Natural killer cell (primary cell): ENCODE data around the gene ZFAND2B. TPM values are rescaled to one million over a fixed set of nuclear protein-coding genes. Genes with fewer than 3 reads are reported as not detected.
A peak's percentile ranks its signal among the peaks of the same experiment; 100 is the strongest.

Experiments
- ATAC-seq, 3 donors: fragments of 150-1000 bp in 2 of 3; fragments of 200-7000 bp in 1 of 3; cut with Tn5 transposase; 1 replicate in 1 of 3; 2 replicates in 2 of 3; pipeline ENCODE4 v1.10.0; 2021; ENCODE audit warnings: mild to moderate bottlenecking in 2 of 3, moderate library complexity in 2 of 3
- DNase-seq, 2 donors: peaks; one replicate each; pipeline versions ENCODE4 v3.0.0 to v3.0.0-alpha.2; 2013 to 2021; ENCODE audit warnings: mixed read lengths in 1 of 2
- H3K27ac ChIP-seq: one replicate; pipeline ENCODE4 v1.5.1; 2013; ENCODE audit warnings: mild to moderate bottlenecking, low read length
- H3K27me3 ChIP-seq: one replicate; pipeline ENCODE4 v1.6.1; 2013; ENCODE audit warnings: low read length; ENCODE audit not compliant: control insufficient read depth, insufficient read depth
- H3K36me3 ChIP-seq: one replicate; pipeline ENCODE4 v1.6.1; 2013; ENCODE audit warnings: low read length; ENCODE audit not compliant: control insufficient read depth, insufficient read depth
- H3K4me1 ChIP-seq: one replicate; pipeline ENCODE4 v1.6.1; 2013; ENCODE audit warnings: low read length; ENCODE audit not compliant: control insufficient read depth, insufficient read depth
- H3K4me3 ChIP-seq: one replicate; pipeline ENCODE4 v1.5.1; 2013; ENCODE audit warnings: low read length
- H3K9me3 ChIP-seq: one replicate; pipeline ENCODE4 v1.6.1; 2013; ENCODE audit warnings: low read length; ENCODE audit not compliant: control insufficient read depth, insufficient read depth
- H3K27ac Mint-ChIP-seq, 2 donors: one replicate each; pipeline ENCODE4 v1.8.0; 2022; ENCODE audit warnings: mild to moderate bottlenecking in 2 of 2, mixed read lengths in 2 of 2, moderate library complexity in 1 of 2
- H3K27me3 Mint-ChIP-seq, 2 donors: one replicate each; pipeline ENCODE4 v1.8.0; 2022; ENCODE audit warnings: low read depth in 2 of 2, mixed read lengths in 2 of 2
- H3K36me3 Mint-ChIP-seq: one replicate; pipeline ENCODE4 v1.8.0; 2022; ENCODE audit warnings: mixed read lengths
- H3K4me1 Mint-ChIP-seq, 2 donors: one replicate each; pipeline ENCODE4 v1.8.0; 2022; ENCODE audit warnings: mixed read lengths in 2 of 2
- H3K4me3 Mint-ChIP-seq: one replicate; pipeline ENCODE4 v1.8.0; 2022; ENCODE audit warnings: mild to moderate bottlenecking, moderate library complexity, mixed read lengths
- H3K9me3 Mint-ChIP-seq, 2 donors: one replicate each; pipeline ENCODE4 v1.8.0; 2022; ENCODE audit warnings: mixed read lengths in 2 of 2
- WGBS: methylation state at CpG from one replicate; pipeline ENCODE4 v1.1.7; 2013; ENCODE audit warnings: missing lambda C conversion rate; ENCODE audit not compliant: insufficient coverage; 5-methylcytosine and 5-hydroxymethylcytosine counted together
- intact Hi-C: fragments of 100-400 bp; cut with micrococcal nuclease; formaldehyde crosslinking; loops from one replicate; pipeline ENCODE4 v1.14.2; 2022
- total RNA-seq, 4 donors: library from RNA; stranded (reverse); fragments of 120-200 nt in 1 of 4; gene quantifications; one replicate each; pipeline versions ENCODE4 v1.2.3 to v1.2.4, GENCODE V29; 2013 to 2022
- TF ChIP-seq, protein P1 (sequence below): fragments of 200-600 bp; IDR thresholded peaks from one replicate; pipeline ENCODE4 v1.8.0; 2022; ENCODE audit warnings: antibody characterized with exemption

Gene ZFAND2B
- total RNA-seq, 3 donors from 2014 or later (not counting 1 experiment from before 2014, with no cell fraction given): 67.6 to 84.0 (median 83.4) TPM

DNA sequence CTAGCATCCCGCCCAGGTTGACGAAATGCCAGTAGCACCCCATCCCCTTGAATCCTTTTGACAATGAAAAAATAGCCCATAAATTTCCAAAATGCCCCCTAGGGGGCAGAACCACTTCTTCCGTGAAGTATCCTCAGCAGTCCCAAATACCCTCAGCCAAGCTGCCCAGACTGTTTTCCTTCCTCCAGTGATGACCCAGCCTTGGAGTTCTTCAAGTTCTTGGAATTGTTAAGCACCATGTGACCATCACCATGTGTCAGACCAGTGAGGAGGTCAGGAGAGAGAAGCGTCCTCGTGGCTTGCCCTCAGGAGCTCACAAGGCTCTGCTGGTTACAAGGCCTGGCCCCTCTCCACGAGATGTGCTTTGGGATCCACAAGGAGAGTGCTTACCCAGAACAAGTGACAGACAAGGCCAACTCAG, 35.3 kb upstream of the ZFAND2B start:
- Mint-ChIP-seq H3K4me1 (peaks cover 24 to 37% of the 10 kb centered on the region in 2 donors), H3K9me3 (no peaks in the 10 kb centered on the region), H3K36me3 (peaks cover 9% of the 10 kb centered on the region), H3K4me3 (no peak overlapping the region), H3K27me3 (no peaks in the 10 kb centered on the region), H3K27ac (peak overlapping the region; percentile 51 to 63)
- Histone ChIP-seq H3K4me3 (no peak overlapping the region), H3K36me3 (peaks cover 36% of the 10 kb centered on the region), H3K27me3 (no peaks in the 10 kb centered on the region), H3K27ac (peak overlapping the region; percentile 11), H3K4me1 (peaks cover 18% of the 10 kb centered on the region), H3K9me3 (no peaks in the 10 kb centered on the region)
- DNase-seq: peak in 1 of 2 donors; percentile 71
- 75% methylated on average over 6 of the region's 6 CpGs for WGBS
- TF ChIP-seq, protein P1, sequence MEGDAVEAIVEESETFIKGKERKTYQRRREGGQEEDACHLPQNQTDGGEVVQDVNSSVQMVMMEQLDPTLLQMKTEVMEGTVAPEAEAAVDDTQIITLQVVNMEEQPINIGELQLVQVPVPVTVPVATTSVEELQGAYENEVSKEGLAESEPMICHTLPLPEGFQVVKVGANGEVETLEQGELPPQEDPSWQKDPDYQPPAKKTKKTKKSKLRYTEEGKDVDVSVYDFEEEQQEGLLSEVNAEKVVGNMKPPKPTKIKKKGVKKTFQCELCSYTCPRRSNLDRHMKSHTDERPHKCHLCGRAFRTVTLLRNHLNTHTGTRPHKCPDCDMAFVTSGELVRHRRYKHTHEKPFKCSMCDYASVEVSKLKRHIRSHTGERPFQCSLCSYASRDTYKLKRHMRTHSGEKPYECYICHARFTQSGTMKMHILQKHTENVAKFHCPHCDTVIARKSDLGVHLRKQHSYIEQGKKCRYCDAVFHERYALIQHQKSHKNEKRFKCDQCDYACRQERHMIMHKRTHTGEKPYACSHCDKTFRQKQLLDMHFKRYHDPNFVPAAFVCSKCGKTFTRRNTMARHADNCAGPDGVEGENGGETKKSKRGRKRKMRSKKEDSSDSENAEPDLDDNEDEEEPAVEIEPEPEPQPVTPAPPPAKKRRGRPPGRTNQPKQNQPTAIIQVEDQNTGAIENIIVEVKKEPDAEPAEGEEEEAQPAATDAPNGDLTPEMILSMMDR: peak; percentile 74
- intact Hi-C loops: loop anchor here (1.0 to 10.0 kb wide), 2 partner anchors 40 to 214 kb away; partner anchors contain the start of gene DNPEP
- ATAC-seq: peak in 2 of 3 donors; percentile 64 to 74

- Histone ChIP-seq H3K9me3 (no peaks in the 10 kb centered on the region), H3K27me3 (no peaks in the 10 kb centered on the region), H3K4me1 (peaks cover 23% of the 10 kb centered on the region), H3K36me3 (peaks cover 36% of the 10 kb centered on the region), H3K4me3 (no peak overlapping the region), H3K27ac (no peak overlapping the region)
- H3K9me3 Mint-ChIP-seq: no peaks in the 10 kb centered on the region
- H3K36me3 Mint-ChIP-seq: peaks cover 9% of the 10 kb centered on the region
- DNase-seq (no peak), ATAC-seq (no peak)
- 91% methylated on average over 16 of the region's 16 CpGs for whole genome bisulfite sequencing
- intact Hi-C loops: loop anchor here (10.0 kb wide), 1 partner anchor 212 kb away; the partner anchor contains the start of gene DNPEP
- peaks cover 30 to 44% of the 10 kb centered on the region in 2 donors for H3K4me1 Mint-ChIP-seq
- no peak overlapping the region for H3K27ac Mint-ChIP-seq
- H3K4me3 Mint-ChIP-seq: no peak overlapping the region
- H3K27me3 Mint-ChIP-seq: no peaks in the 10 kb centered on the region
- TF ChIP-seq, protein P1: no peak
Observed at GRCh38 chr2:219172231-219173154, 34.1 kb upstream of the ZFAND2B start.

DNA sequence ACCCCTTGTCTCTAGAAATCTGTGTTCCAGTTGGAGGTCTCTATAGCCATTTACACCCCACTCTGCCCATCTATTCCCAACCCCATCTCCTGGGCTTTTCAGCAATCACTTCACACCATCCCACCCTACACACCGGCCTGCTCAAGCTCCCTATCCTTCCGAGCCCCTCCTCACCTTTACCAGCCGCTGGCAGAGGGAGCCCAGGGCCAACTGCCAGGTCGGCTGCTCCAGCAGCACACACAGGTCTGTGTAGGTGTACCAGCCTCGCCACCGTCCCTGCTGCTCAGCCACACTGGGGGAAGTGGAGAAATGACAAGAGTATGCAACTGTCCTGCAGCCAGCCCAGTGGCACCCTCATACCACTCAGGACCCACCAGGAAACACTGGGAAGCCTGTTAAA, 33.4 kb upstream of the ZFAND2B start:
- H3K9me3 Mint-ChIP-seq: no peaks in the 10 kb centered on the region
- WGBS: 99% methylated on average over 6 of the region's 6 CpGs
- intact Hi-C loops: loop anchor here (10.0 kb wide), 1 partner anchor 212 kb away; the partner anchor contains the start of gene DNPEP
- Histone ChIP-seq H3K27me3 (no peaks in the 10 kb centered on the region), H3K4me3 (no peak overlapping the region), H3K36me3 (peaks cover 36% of the 10 kb centered on the region), H3K27ac (no peak overlapping the region), H3K4me1 (peaks cover 26% of the 10 kb centered on the region), H3K9me3 (no peaks in the 10 kb centered on the region)
- ATAC-seq: no peak
- DNase-seq: no peak
- peaks cover 9% of the 10 kb centered on the region for H3K36me3 Mint-ChIP-seq
- peaks cover 34 to 47% of the 10 kb centered on the region in 2 donors for H3K4me1 Mint-ChIP-seq
- no peaks in the 10 kb centered on the region for H3K27me3 Mint-ChIP-seq
- no peak overlapping the region for H3K27ac Mint-ChIP-seq
- H3K4me3 Mint-ChIP-seq: no peak overlapping the region
- TF ChIP-seq, protein P1: no peak
